HG02798 (cell line): ENCODE results near the gene PHF1.
"Not testable (repeated sequence)": the region's sequence is repeated elsewhere in the genome, so short reads cannot be mapped to it uniquely, and the experiment has no call there.

Experiments used
- ATAC-seq: cut with Tn5 transposase; IDR thresholded peaks from one replicate; pipeline ENCODE4 v1.9.1; 2021; ENCODE audit warnings: mild to moderate bottlenecking; ENCODE audit not compliant: unreplicated experiment, poor library complexity

The PHF1 gene

GRCh38 chr6:33391278-33391921 lies 19.4 kb upstream of the PHF1 start, which contains the start of gene KIFC1:
KIFC1 (plus strand) TSS chr6:33391823; CDS start chr6:33391986, 163 bp downstream.
- ATAC-seq: peak; percentile 92

DNA sequence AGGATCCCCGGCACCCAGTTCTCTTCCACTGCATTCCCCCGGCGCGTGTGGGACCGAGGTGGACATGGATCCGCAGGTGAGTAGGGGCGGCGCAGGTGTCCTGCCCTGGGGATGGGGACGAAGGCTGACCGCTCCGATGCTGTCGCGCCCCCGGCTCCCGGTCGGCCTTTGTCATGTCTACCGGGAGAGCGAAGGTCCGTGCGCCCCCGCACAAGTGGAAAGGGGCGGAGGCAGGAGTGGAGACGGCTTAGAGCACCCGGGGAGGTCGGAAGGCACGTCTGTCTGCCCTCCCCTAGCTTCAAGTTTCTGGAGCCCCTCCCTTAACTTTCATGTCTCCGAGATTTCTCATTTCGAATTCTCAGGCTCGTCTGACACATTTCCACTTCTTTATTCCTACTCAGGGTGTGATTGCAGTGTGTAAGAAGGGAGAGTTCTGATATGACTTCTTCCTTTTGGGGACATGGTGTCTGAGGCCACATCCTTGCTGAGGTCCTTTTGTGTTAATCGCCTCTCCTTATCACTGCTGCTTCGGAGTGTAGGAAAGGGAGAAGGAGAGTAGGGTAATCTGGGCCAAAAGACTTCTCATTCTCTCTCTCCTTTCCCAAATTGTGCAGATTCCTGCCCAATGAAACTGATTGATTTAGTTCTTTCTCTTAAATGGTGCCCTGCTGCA lies 18.8 kb upstream of the PHF1 start:
- peak; percentile 12 for ATAC-seq

GRCh38 chr6:33392595-33392948 lies 18.2 kb upstream of the PHF1 start:
- no peak for ATAC-seq

- no peak for ATAC-seq
Measured at GRCh38 chr6:33392979-33393378, 17.8 kb upstream of the PHF1 start.

- ATAC-seq: no peak
Measured at GRCh38 chr6:33397541-33397940, 13.3 kb upstream of the PHF1 start.

DNA sequence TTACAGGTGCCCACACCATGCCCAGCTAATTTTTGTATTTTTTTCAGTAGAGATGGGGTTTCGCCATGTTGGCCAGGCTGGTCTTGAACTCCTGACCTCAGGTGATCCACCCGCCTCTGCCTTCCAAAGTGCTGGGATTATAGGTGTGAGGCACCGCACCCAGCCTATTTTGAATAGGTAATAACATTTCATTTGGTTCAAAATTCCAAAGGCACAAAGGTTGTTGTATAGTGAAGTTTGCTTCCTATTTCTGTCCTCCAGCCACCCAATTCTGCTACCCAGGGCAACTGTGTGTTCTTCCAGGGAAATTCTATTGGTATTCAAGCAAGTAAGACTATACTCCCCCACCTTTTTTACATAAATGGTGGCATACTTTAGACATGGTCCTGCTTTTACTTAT lies 12.2 kb upstream of the PHF1 start:
- not testable (repeated sequence) for ATAC-seq

GRCh38 chr6:33399881-33400280 lies 10.9 kb upstream of the PHF1 start:
- not testable (repeated sequence) for ATAC-seq

DNA sequence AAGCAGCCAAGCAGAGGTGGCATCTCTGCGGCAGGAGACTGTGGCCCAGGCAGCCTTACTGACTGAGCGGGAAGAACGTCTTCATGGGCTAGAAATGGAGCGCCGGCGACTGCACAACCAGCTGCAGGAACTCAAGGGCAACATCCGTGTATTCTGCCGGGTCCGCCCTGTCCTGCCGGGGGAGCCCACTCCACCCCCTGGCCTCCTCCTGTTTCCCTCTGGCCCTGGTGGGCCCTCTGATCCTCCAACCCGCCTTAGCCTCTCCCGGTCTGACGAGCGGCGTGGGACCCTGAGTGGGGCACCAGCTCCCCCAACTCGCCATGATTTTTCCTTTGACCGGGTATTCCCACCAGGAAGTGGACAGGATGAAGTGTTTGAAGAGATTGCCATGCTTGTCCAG lies 5.9 kb upstream of the PHF1 start:
- ATAC-seq: no peak

DNA sequence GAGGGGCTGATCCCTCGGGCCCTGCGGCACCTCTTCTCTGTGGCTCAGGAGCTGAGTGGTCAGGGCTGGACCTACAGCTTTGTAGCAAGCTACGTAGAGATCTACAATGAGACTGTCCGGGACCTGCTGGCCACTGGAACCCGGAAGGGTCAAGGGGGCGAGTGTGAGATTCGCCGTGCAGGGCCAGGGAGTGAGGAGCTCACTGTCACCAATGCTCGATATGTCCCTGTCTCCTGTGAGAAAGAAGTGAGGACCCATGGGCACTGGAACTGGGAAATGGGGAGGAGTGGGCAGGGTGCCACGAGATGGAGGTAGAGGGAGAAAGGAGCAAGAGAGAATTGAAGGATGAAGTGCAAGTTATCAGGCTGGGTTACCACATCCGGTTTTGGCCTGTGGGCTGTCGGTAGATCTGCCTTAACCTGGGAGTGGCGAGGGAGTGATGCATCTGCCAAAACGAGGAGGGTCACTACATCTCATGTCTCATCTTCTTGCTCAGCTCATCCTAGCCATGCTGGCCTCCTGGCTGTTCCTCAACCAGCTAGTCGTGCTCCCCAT lies 5.4 kb upstream of the PHF1 start:
- no peak for ATAC-seq

DNA sequence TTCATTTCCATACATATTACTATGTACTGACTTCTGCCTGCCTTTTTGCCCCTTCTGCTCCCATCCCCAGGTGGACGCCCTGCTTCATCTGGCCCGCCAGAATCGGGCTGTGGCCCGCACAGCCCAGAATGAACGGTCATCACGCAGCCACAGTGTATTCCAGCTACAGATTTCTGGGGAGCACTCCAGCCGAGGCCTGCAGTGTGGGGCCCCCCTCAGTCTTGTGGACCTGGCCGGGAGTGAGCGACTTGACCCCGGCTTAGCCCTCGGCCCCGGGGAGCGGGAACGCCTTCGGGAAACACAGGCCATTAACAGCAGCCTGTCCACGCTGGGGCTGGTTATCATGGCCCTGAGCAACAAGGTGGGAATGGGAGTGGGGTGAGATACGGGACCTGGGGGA lies 4.7 kb upstream of the PHF1 start:
- ATAC-seq: no peak

DNA sequence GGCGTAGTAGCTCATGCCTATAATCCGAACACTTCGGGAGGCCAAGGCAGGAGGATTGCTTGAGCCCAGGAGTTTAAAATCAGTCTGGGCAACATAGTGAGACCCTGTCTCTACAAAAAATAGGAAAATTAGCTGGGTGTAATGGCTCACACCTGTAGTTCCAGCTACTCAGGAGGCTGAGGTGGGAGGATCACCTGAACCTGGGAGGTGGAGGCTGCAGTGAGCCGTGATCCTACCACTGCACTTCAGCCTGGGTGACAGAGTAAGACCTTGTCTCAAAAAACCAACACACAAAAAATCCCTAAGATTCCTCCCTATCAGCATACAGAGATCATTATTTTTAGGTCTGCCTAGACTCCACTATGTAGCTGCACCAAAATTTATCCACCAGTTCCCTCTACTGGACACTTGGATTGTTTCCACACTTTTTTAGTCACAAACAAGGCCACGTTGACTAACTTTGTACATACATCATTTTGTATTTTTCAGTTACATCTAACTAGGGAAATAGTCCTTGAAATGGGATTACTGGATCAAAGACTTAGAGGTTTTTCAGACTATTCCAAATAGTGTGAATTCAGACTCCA lies 3.6 kb upstream of the PHF1 start:
- no peak for ATAC-seq

- peak; percentile 90 for ATAC-seq
Measured at GRCh38 chr6:33410050-33410710, 634 bp upstream of the PHF1 start.

DNA sequence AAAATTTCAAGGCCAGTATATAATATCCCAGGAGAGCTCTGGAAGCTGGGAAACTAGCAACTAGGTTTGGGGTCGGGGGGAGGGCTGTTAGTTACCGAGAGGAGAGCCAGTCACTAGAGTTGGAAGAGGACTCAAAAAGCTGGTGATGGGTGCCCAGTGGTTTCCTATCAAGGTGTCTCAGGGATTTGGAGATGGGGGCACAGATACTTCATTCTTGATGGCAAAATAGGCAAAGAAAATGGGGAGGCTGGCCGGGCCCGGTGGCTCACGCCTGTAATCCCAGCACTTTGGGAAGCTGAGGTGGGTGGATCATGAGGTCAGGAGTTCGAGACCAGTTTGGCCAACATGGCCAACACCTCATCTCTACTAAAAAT lies 805 bp downstream of the PHF1 start:
- ATAC-seq: no peak

DNA sequence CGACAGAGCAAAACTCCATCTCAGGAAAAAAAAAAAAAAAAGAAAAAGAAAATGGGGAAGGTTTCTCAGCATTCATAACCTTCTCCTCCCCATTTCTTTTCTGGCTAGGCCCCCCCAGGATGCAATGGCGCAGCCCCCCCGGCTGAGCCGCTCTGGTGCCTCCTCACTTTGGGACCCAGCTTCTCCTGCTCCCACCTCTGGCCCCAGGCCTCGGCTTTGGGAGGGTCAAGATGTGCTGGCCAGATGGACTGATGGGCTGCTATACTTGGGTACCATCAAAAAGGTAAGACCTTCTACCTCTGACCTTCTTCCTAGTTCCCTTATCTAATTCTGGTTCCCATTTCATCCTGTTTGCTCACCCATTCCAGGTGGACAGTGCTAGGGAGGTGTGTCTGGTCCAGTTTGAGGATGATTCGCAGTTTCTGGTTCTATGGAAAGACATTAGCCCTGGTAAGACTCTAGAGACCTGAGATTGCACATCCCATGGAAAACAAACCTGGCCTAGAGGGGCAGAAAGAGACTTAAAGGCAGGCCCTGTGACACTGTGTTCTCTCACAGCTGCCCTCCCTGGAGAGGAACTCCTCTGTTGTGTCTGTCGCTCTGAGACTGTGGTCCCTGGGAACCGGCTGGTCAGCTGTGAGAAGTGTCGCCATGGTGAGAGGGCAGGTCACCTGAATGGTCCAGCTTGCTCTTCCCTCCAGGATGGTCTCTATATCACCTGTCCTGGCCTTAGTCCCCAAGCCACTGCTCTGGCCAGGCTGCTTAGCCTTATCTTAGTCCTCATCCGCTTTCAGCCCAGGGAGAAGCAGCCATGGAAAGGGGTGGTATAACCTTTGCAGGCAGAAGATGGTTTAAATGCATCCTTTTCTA lies 1.6 kb downstream of the PHF1 start:
- no peak for ATAC-seq

DNA sequence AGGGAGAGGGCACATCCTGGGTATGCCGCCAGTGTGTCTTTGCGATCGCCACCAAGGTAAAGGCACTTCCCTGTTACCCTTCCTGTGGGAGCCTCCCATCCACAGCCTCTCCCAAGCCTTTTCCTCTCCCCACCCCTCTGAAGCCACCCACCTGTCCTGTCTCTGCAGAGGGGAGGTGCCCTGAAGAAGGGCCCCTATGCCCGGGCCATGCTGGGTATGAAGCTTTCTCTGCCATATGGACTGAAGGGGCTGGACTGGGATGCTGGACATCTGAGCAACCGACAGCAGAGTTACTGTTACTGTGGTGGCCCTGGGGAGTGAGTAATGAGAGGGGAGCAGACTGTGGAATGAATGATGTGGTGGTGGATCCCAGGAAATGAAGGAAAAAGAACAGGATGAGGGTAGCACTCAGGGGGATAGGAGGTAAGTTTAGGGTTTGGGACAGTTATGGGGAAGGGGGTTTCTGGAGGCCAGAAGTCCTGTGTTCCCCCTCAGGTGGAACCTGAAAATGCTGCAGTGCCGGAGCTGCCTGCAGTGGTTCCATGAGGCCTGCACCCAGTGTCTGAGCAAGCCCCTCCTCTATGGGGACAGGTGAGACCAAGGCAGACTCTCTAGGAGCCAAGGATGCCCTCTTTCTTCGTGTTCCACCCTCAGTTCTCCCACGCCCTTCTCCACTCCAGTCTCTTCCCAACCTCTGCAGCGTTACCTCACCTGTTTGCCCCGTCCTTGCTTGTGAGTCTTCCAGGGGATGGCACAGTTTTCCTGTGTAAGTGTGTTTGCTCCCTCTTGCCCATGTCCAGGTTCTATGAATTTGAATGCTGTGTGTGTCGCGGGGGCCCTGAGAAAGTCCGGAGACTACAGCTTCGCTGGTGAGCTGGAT lies 2.7 kb downstream of the PHF1 start:
- no peak for ATAC-seq

- no peak for ATAC-seq
Measured at GRCh38 chr6:33414592-33415271, 3.9 kb downstream of the PHF1 start.

DNA sequence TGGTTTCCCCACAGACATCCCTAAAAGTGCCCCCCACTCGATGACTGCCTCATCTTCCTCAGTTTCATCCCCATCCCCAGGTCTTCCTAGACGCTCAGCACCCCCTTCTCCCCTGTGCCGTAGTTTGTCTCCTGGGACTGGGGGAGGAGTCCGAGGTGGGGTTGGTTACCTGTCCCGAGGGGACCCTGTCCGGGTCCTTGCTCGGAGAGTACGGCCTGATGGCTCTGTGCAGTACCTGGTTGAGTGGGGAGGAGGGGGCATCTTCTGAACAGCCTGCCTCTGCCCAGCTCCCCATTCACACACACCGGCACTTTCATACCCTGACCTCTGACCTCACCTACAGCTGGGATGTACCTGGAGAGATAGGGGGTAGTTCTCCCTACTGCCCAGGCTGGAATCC lies 5.0 kb downstream of the PHF1 start:
- no peak for ATAC-seq

DNA sequence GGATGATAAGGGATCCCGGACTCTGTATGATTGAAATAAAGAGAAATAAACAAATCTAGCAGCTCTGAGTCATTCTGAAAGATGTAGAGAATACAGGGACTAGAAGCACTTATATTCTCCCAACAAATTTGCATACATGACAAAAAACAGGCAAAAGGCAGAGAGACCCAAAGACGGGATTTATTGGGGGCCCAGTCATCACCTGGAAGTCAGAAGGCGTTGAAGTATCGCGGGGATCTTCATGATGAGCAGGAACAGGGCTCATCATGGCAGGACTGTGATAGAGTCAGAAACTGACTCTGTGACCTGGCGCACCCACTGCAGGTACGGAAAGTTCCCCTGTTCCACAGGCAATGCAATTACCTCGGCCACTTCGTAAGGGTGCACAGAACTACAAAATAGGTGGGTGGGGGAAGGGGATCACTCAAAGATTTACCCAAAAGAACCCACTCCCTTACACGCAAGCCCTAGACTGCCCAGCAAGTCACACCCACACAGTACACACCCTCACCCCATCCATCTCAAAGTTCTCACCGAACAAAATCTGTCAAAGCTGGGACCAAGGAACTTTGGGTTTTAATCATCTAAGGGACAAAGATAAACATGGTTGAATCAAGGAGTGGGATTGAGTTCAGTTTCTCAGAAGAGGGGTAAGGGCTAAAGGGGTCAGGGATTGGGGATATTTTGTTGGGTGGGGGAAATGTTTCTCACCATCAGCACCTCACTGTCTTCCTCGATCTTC lies 5.7 kb downstream of the PHF1 start:
- ATAC-seq: no peak
